Activated CD4-positive, alpha-beta T cell treated with anti-CD3 and anti-CD28 coated beads, Interleukin-2, amount 50 U/mL, for 1 hour (primary cell): ENCODE data around the gene GALNT7.
A peak's percentile ranks its signal among the peaks of the same experiment; 100 is the strongest.
"Not testable (repeated sequence)": the region's sequence is repeated elsewhere in the genome, so short reads cannot be mapped to it uniquely, and the experiment has no call there.

Experiments
- DNase-seq: peaks from one replicate; pipeline ENCODE4 v3.0.0-alpha.2; 2020

The GALNT7 gene

GRCh38 chr4:173167758-173168395 is 734 bp upstream of the GALNT7 start:
- DNase-seq: peak; percentile 2

GRCh38 chr4:173169178-173169427 is 492 bp downstream of the GALNT7 start:
- no peak for DNase-seq

DNA sequence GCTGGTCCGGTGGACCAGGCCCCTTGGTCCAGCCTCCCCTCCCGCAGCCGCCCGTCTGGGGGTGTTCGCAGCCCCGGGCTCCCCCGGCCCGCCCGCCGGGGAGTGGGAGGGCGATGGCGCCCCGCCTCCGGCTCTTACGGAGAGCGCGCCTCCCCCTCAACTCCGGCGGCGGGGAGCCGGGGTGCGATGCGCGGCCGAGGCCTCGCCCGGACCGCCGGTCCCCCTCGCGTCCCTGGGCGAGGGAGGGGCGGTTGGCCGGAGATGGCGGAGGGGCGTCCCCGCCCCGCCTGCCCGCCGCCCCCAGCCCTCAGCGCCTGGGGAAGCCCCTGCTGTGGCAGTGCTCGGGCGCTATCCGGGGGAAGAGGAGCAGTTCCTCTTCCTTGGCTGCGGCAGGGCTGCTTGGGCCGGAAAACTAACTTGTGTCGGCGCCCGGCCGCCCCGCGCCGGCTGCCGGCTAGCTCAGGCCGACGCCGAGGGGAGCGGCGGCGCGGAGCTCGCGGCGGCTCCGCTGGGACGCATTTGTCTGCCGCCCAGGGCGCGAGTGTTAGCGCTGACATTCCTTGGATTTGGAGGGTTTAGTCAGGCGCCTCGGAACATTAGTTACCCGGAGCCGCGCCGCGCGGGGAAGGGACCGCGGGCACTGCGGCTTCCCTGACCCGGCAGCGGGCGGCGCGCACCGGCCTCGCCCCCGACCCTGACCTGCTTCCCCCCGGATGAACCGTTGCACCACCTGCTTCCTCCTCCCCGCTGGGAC is 994 bp downstream of the GALNT7 start:
- DNase-seq: peak; percentile 45

- DNase-seq: no peak
Measured at GRCh38 chr4:173170182-173170778, 1.7 kb downstream of the GALNT7 start.

- no peak for DNase-seq
Measured at GRCh38 chr4:173171098-173171497, 2.5 kb downstream of the GALNT7 start.

DNA sequence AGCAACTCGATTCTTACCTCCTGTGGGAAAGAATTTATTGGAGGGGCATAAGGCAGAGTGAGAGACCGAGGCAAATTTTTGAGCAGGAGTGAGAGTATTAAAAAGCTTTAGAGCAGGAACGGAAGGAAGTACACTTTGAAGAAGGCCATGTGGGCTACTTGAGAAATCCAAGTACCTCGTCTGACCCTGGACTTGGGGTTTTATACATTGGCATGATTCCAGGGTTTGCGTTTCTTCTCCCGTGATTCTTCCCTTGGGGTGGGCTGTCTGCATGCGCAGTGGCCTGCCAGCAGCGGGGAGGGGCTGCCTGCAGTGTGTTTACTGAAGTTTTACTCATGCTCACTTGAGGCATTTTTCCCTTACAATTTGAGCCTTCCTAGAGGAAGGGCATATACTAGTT is 3.4 kb downstream of the GALNT7 start:
- no peak for DNase-seq

DNA sequence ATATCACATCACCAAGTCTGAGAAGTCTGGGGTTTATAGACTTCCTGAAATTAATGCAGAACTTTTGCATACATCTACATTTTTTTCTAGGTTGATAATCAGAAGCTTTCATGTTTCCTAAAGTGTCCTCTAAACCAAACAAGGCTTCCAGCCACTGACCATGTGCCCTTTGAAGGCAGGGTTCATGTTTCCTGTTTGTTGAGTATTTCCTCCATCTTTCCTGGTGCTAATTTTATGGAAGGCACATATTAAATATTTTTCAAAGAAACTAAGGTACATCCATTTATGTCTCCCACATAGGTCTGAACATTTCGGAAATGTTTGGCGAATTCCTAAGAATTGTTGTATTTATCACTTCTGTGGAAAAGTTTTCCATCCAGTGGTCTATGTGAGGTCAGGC is 5.6 kb downstream of the GALNT7 start:
- DNase-seq: no peak

DNA sequence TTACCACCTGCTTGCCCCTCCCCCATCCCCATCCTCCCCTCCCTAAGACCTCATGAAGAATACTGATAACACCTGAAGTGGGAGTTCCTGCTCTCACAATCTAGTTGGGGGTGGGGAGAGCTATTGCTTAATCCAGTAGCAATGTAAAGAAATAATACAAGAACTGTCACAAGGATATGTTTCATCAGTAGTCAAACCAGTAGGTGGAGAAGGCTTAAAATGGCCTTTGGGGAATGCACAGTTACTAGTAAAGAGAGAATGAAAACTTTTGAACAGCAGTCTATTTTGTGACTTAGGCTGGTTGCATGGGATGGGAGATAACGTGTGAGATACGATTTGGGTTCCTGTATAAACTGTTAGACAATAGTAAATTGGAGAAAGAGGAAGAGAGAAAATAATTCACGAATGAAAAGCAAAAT is 6.0 kb downstream of the GALNT7 start:
- DNase-seq: no peak

- no peak for DNase-seq
Measured at GRCh38 chr4:173176010-173176409, 7.4 kb downstream of the GALNT7 start.

DNA sequence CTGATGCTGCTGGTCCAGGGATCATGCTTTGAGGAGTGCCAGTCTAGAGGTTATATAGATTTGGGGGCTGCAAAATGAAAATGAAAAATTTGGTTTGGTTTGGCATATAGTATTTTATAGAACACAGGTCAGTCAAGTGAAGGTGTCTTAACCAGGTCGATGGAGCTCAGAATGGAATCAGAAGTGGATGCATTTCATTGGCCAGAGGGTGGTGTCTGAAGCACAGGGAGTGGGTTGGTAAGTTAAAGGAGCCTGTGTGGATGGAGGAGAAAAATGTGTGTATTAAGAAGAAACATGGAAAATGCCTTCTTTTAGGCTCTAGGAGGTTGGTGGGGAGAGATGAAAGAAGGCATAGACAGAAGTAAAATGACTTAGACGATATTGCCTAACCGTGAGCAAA is 8.6 kb downstream of the GALNT7 start:
- no peak for DNase-seq

DNA sequence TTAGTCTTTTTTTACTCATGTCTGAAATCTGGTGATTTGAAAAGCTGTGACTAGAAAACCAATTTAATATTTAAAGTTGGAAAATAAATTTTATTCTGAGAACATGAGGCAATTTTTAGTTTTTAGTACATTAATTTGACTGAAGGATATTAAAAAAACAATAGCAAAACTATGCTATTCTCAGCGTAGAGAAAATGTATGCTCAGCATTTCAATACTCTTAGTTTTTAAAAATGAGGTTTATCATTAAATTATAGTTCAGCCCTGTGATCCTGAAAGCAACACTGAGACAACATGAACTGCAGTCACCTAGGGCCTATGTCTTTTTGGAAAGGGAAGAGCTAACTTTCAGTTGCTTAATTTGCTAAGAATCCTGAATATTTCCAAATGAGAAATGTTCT is 9.5 kb downstream of the GALNT7 start:
- no peak for DNase-seq

DNA sequence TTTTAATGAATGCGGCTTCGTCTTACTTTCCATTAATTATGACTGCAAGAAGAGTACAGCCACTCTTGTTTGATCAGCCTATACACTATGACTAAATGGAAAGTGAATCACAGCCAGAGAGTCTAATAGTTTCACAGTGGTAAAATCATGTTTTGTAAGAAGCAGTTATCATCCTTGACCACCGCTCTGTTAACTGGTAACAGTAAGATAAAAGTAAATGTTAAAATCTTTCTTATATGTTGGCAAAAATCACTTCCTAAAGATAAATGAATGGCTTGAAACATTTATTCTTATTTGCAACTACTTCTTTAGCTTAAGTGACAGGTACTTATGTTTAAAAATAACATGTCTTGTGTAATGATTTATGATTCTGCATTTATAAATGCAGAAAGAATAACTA is 13.2 kb downstream of the GALNT7 start:
- no peak for DNase-seq

- no peak for DNase-seq
Measured at GRCh38 chr4:173182403-173182802, 13.8 kb downstream of the GALNT7 start.

DNA sequence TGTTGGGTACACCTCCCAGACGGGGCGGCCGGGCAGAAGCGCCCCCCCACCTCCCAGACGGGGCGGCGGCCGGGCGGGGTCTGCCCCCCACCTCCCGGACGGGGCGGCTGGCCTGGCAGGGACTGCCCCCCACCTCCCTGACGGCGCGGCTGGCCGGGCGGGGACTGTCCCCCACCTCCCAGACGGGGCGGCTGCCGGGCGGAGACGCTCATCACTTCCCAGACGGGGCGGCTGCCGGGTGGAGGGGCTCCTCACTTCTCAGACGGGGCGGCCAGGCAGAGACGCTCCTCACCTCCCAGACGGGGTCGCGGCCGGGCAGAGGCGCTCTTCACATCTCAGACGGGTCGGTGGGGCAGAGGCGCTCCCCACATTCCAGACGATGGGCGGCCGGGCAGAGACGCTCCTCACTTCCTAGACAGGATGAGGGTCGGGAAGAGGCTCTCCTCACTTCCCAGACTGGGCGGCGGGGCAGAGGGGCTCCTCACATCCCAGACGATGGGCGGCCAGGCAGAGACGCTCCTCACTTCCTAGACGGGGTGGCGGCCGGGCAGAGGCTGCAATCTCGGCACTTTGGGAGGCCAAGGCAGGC is 15.1 kb downstream of the GALNT7 start:
- DNase-seq: not testable (repeated sequence)

GRCh38 chr4:173185847-173186510 is 17.4 kb downstream of the GALNT7 start:
- DNase-seq: no peak

GRCh38 chr4:173187732-173188131 is 19.1 kb downstream of the GALNT7 start:
- no peak for DNase-seq

DNA sequence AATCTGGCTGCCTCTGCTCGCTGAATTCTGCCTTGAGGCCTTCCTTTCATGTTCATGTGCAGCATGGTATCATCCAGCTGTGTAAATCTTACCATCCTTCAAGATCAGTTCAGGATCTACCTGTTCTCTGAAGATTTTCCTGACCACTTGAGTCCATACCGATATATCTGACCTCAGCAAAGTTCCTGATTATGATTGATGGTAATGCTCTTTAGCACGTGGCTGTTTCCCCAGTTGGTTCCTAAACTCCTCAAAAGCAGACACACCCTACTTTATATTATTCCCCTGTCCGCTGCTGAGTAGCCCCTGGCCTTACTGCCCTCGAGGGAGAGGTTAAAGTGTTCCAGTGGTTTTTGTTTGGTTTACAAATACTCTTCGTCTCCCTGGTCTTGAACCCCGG is 20.0 kb downstream of the GALNT7 start:
- no peak for DNase-seq

DNA sequence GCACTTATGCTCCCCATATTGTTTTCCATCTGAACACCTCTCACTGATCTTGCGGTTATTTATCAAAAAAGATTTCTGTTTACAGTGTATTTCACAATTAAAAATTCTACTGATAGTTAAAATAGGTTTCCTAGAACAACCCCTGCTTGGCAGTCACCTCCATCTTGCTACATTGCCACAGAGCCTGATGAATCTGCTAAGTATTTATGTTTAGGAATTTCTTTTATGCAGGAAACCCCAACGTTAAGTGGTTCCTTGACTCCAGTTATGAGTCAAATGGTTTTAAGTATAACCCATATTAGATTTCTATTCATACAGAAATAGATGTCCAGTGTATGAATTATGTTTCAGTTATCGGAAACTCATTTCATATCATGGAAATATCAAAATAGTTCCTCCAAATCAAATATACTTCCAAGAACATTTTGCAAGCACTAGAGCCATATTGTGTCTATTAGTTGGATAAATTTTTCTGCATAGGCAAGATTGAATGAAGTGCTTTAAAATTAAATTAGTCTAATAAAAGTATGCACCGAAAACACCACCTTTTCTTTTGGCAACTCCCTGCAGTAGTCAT is 20.6 kb downstream of the GALNT7 start:
- DNase-seq: no peak

GRCh38 chr4:173191623-173192041 is 23.0 kb downstream of the GALNT7 start:
- no peak for DNase-seq

DNA sequence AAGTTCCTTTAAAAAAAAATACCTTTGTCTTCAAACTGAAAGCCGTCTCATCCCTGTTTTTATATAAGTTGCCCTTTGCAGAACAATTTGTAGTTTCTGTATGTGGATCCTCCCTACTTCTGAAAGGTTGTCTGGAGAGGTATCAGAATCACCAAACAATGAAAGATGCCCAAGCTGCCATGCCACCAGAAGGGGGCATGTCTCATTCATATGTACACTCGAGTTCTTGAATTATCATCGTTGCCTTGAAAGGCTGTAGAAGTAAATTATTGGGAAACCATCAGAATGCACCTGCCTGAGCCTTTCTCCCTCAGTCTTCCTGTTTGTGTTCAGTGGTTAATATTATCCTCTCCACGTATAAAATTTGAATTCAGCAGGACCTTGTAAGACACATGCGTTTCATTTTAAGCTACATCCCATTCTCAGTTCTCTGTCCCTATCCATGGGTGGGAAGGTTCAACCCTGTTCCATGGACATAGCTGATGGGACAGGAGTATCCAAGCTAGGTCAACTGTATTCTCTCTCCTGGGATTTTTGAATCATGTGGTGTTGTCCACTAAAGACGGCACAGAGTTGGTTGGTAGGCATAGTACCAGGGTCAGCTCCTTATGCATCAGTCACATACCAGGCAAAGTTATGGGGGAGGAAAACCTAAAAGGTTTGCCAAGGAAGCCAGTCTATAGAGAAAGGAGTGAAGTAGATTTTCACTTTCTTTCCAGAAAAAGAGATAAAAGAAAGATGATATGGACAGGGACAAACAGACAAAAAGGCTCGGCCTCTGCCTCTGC is 24.0 kb downstream of the GALNT7 start:
- DNase-seq: no peak

DNA sequence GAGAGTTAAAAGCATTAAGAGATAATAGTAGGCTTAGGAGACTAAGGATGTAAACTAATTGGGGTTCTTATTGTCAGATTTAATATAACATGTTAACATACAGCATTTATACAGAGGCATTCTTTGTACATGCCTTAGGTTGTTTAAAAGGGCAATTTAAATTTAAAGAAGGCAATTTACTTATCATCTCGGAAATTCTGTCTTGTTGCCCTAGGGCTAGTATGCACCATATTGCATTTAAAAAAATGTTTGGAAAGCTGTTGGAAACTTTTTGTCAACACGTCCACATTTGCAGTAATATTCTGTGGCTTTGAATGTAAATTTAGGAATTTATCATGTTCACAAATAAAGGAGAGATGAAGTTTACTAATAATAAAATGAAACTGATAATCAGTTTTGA is 25.5 kb downstream of the GALNT7 start:
- no peak for DNase-seq

DNA sequence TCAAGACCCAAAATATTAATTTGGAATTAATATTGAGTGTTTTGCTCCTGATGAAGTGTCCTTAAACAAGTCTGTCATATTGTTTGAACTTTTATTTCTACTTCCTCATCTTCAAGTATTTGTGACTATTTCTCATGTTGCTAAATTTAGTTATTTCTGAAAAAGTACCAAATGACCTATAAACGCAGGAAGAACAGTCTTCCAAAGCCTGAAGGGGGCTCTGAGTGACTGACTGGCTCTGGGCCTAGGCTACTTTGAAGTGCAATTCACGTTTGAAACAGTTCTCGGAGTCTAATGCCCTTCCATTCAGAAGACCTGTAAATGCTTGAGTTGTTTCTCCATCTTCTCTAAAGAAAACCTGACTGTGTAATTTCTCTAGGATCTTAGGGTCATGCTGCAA is 26.5 kb downstream of the GALNT7 start:
- no peak for DNase-seq

- DNase-seq: no peak
Measured at GRCh38 chr4:173199553-173199952, 30.9 kb downstream of the GALNT7 start.
